Ovary (tissue), 9 donors: Measurements from ENCODE around the gene C1QTNF1. TPM values are rescaled to one million over a fixed set of nuclear protein-coding genes. Genes with fewer than 3 reads are reported as not detected.

Experiments
- DNase-seq, 5 donors: peaks; one replicate each; pipeline ENCODE4 v3.0.0-alpha.2; 2019 to 2020
- H3K27ac ChIP-seq, 2 donors: fragments of 200-600 bp; one replicate each; pipeline versions ENCODE4 v1.5.1 to v1.8.0; 2019 to 2022
- H3K27me3 ChIP-seq: fragments of 200-600 bp; one replicate; pipeline ENCODE4 v1.8.0; 2022
- H3K36me3 ChIP-seq: fragments of 200-600 bp; sonication (generic); one replicate; pipeline ENCODE4 v1.5.1; 2019
- H3K4me1 ChIP-seq: one replicate; pipeline ENCODE4 v1.8.1; 2013; ENCODE audit warnings: mild to moderate bottlenecking, moderate library complexity; ENCODE audit not compliant: insufficient read depth
- H3K4me3 ChIP-seq: fragments of 200-600 bp; sonication (generic); one replicate; pipeline ENCODE4 v1.5.1; 2017
- H3K9me3 ChIP-seq, 2 donors: fragments of 200-600 bp in 1 of 2; sonication (generic) in 1 of 2; one replicate each; pipeline versions ENCODE4 v1.5.1 to v1.8.1; 2013 to 2019; ENCODE audit warnings: mild to moderate bottlenecking in 1 of 2, moderate library complexity in 1 of 2
- CTCF ChIP-seq, 3 donors: fragments of 450-650 bp in 2 of 3; fragments of 200-600 bp in 1 of 3; IDR thresholded peaks; one replicate each; pipeline versions ENCODE4 v1.5.1 to v1.8.0; 2016 to 2022; ENCODE audit warnings: antibody characterized with exemption in 3 of 3, mild to moderate bottlenecking in 1 of 3
- EP300 ChIP-seq: sonication (generic); formaldehyde crosslinking; IDR thresholded peaks from one replicate; pipeline ENCODE4 v1.6.1; 2017; ENCODE audit warnings: antibody characterized with exemption
- POLR2A ChIP-seq: fragments of 450-650 bp; IDR thresholded peaks from one replicate; pipeline ENCODE4 v1.6.1; 2017; ENCODE audit warnings: antibody characterized with exemption, mild to moderate bottlenecking, moderate library complexity
- WGBS, 3 donors: extraction: QIAGEN DNeasy Blood & Tissue Kit in 1 of 3; methylation state at CpG; one replicate each; pipeline versions ENCODE4 v1.1.5 to v1.1.7; 2013 to 2017; 5-methylcytosine and 5-hydroxymethylcytosine counted together
- intact Hi-C, 4 donors: fragments of 100-400 bp; cut with DNase I; formaldehyde crosslinking; loops; one replicate each; pipeline versions ENCODE4 v1.11.0 to v1.15.1; 2022 to 2023
- polyA plus RNA-seq, 2 donors: library from polyadenylated mRNA; stranded (reverse); fragments of 200-250 nt in 1 of 2; fragments of 350-450 nt in 1 of 2; fragmentation: Illumina TruSeq in 1 of 2; extraction: RNeasy Lipid Tissue Mini Kit (QIAGEN cat#74804) in 1 of 2; gene quantifications; one replicate each; pipeline ENCODE4 v1.2.3, GENCODE V29; 2013 to 2014
- total RNA-seq, 7 donors: library from RNA; depleted of rRNA in 2 of 7; stranded (reverse); fragments of >200 nt in 2 of 7; fragmentation: NEBNext Ultra II Directional in 3 of 7; extraction: Animal tissue kit (Norgen Biotek cat#: 25700) in 3 of 7; gene quantifications; one replicate each; pipeline versions ENCODE4 v1.1.0 to v1.2.4, GENCODE V29; 2016 to 2023
- donor health status: DM: no; HTN: no; CAD: no; lungs with moderate emphysema.
- donor health status: DM: no; HTN: no; CAD: no.
- donor health status: Bipolar disorder and iron deficiency.
- donor health status: DM: yes; HTN: yes; CAD: no.
- donor health status: DM: no; HTN: no; CAD: no.
- donor health status: DM: yes; HTN: yes; CAD: no.

C1QTNF1 gene
- total and polyA plus RNA-seq, 9 donors = 17.9 to 85.9 (median 53.5) TPM

GRCh38 chr17:79078476-79079190, 54.7 kb downstream of the C1QTNF1 start:
- intact Hi-C loops = no loop called here
- TF ChIP-seq EP300 (no peak), POLR2A (no peak), CTCF (IDR thresholded peaks at IDR 0.05) (no peak)
- Histone ChIP-seq H3K9me3 (no peaks in the 10 kb centered on the region), H3K27me3 (no peaks in the 10 kb centered on the region), H3K4me1 (peaks cover 2% of the 10 kb centered on the region), H3K4me3 (no peak overlapping the region), H3K36me3 (no peaks in the 10 kb centered on the region), H3K27ac (no peak overlapping the region)
- 88 to 91% (median 88%) methylated on average over 21 of the region's 21 CpGs for WGBS, 3 donors
- DNase-seq = peak in 1 of 5 donors; percentile 18

- DNase-seq = peak in 1 of 5 donors; percentile 26
- Histone ChIP-seq H3K4me3 (no peak overlapping the region), H3K27me3 (no peaks in the 10 kb centered on the region), H3K36me3 (no peaks in the 10 kb centered on the region), H3K9me3 (no peaks in the 10 kb centered on the region), H3K4me1 (no peaks in the 10 kb centered on the region), H3K27ac (no peak overlapping the region)
- WGBS, 3 donors = 88 to 92% (median 88%) methylated on average over 22 of the region's 22 CpGs
- intact Hi-C loops = no loop called here
- TF ChIP-seq POLR2A = no peak
- no peak for TF ChIP-seq EP300
- TF ChIP-seq CTCF (IDR thresholded peaks at IDR 0.05) = no peak
Observed at GRCh38 chr17:79079421-79080200, 55.6 kb downstream of the C1QTNF1 start.

GRCh38 chr17:79080349-79080748, 56.4 kb downstream of the C1QTNF1 start:
- Histone ChIP-seq H3K36me3 (no peaks in the 10 kb centered on the region), H3K4me3 (no peak overlapping the region), H3K27me3 (no peaks in the 10 kb centered on the region), H3K9me3 (no peaks in the 10 kb centered on the region), H3K4me1 (no peaks in the 10 kb centered on the region), H3K27ac (no peak overlapping the region)
- 81 to 85% (median 83%) methylated on average over 18 of the region's 18 CpGs for WGBS, 3 donors
- intact Hi-C loops = no loop called here
- TF ChIP-seq EP300 (no peak), CTCF (IDR thresholded peaks at IDR 0.05) (no peak), POLR2A (no peak)
- DNase-seq = no peak

GRCh38 chr17:79080761-79081290, 56.9 kb downstream of the C1QTNF1 start:
- no peaks in the 10 kb centered on the region for H3K36me3 ChIP-seq
- no peaks in the 10 kb centered on the region for H3K9me3 ChIP-seq
- no peaks in the 10 kb centered on the region for H3K27me3 ChIP-seq
- no peak overlapping the region for H3K27ac ChIP-seq
- intact Hi-C loops = no loop called here
- no peaks in the 10 kb centered on the region for H3K4me1 ChIP-seq
- TF ChIP-seq CTCF (IDR thresholded peaks at IDR 0.05) = no peak
- TF ChIP-seq EP300 = no peak
- TF ChIP-seq POLR2A = no peak
- no peak overlapping the region for H3K4me3 ChIP-seq
- no peak for DNase-seq
- 92 to 96% (median 96%) methylated on average over 17 of the region's 17 CpGs for WGBS, 3 donors
